ENCODE data around the gene SNX12.

The SNX12 gene

DNA sequence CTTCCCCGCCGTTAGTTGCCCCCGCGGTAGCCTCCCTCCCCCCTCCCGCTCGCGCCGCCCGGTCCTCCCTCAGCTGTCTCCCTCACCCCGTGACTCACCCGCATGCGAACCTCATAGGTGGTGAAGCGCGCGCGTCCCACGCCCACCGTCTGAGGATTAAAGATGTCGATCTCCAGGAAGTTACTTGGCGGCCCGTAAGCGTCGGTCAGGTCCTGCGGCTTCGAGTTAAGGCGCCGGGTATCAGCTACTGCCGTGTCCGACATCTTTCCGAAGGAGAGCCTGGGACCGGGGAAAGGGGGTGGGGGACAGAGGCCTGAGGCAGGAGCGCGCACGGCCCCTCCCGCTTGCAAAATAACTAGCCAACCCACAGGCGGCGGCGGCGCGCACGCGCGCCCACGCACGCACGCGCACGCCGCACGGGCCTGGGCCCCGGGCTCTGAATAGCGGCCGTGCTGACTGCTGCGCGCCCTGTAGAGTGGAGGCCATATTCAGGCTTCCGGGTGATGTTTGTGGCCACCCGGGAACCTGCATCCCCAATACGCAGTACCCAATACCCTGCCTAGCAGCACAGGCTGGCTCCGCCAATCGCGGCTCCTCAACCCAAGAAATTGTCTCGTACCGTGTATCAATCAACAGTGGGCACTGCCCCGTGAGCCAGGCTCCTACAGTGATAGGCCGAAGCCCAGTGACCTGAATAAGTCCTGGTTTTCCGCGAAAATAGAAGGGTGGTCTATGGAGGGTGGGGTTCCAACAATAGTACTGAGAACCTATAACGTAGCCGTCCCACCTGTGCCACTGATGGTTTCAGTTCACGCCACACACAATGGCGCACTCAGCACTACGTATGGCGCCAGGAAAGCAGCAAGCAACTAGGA lies at the start of gene SNX12:
Gene SNX12 (minus strand): TSS at position 291 of the 875 bp plus-strand sequence. CDS start 28 bp downstream, at position 263.
- peak; percentile 74 for DNase-seq (ENCODE audit: low read depth, low spot score)

DNA sequence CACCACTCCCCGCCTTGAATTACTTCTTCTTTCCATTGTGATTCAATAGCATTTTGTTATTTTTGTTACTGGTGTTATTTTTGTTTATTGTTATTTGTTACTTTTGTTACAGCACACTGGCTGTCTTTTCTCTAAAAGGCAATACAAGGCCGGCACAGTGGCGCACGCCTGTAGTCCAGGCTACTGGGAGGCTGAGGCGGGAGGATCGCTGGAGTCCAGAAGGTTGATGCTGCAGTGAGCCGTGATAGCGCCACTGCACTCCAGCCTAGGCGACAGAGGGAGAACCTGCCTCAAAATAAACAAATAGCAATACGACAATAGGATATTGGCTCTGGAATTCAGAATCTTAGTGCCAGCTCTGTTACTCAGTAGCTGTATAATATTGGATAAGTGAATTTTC lies 49.2 kb upstream of the SNX12 start:
- no peak for DNase-seq (ENCODE audit: low read depth, low spot score)

DNA sequence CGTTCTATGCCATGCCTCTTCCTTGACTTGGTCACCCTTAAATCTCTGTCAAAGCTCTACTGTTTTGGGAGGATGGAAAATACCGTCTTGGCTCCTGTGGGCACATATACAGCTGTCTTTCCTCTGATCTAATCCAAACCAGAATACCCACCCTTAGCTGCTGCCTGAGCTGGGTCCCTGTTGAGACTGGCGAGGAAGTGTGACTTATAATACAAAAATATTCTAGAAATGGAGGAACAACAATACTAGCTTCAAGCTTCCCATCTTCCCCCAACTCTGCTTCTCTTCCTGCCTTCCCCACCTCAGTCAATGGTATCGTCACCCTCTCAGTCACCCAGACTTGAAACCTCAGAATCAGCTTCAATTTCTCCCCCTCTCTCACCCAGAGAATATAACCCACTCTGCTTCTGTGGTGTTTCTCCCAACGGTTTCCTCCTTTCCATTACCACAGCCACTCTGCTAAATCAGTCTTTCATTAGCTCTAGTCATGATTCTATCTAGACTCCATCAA lies 43.8 kb upstream of the SNX12 start:
- no peak for DNase-seq (ENCODE audit: low read depth, low spot score)

DNA sequence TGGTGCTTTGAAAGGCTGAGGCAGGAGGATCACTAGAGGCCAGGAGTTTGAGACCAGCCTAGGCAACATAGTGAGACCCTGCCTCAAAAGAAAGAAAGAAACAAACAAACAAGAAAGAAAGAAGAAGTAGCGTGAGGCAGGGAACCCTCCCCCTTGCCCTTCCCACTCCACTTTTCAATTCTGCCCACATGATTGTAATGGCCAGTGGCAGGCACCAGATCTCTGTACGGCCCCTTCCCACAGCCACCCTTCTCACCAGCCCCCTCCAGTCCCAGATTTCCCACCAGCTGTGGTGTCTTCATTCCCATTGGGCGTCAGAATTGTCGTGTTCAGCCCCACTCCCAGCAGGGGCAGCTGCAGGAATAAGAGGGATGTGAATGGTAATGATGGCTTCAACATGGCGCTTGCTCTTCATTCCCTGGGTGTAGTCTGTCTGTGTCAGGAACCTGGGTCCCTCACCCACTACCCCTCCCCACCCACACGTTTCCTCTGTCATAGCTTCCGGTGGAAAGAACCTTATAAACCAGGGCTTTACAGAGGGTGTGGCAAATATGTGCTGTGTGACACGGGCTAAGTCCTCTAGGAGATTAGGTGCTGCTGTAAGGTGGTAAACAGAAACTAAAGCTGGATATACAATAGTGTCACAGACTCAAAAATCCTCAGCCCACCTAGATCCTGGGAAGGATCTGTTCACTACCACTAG lies 43.2 kb upstream of the SNX12 start, which contains the start of gene IL2RG:
Gene IL2RG (minus strand): TSS at position 437 of the 703 bp plus-strand sequence. CDS start 38 bp downstream, at position 399.
- DNase-seq (ENCODE audit: low read depth, low spot score) = peak; percentile 69

DNA sequence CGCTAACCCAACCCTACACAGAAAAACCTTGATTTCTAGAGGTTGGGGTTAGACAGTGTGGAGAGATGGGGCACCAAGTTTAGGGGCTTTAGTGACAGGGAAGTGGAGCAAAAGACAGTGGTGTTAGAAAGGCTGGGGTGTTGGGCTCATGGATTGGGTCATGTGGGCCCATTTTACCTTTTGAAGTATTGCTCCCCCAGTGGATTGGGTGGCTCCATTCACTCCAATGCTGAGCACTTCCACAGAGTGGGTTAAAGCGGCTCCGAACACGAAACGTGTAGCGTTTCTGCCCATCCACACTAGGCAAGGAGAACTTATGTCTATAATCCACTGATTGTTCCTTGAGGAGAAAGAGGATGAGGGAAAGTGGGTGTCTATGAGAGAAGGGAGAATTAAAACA lies 40.9 kb upstream of the SNX12 start:
- no peak for DNase-seq (ENCODE audit: low read depth, low spot score)

DNA sequence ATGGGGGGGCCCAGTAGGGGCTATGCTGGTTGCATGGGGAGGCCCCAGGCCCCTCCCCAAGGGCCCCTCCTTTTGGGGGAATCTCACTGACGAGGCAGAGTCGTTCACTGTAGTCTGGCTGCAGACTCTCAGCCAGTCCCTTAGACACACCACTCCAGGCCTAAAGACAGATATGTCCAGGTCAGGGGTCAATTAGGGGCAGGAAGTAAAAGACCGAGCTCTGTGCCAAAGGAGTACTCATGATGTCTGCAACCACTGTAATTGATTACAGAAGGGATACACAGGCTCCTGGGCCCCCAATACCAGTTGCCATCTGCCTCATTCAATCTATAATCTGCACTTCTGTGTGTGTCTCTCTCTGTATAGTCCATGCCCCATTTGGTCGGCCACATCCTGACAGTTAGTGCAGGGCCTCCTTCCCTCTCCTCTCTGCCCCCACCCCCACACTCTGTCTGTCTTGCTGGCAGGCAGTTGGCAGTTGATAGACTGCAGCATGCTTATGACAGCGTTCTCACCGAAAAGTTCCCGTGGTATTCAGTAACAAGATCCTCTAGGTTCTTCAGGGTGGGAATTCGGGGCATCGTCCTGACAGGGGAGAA lies 39.7 kb upstream of the SNX12 start:
- DNase-seq (ENCODE audit: low read depth, low spot score) = no peak

DNA sequence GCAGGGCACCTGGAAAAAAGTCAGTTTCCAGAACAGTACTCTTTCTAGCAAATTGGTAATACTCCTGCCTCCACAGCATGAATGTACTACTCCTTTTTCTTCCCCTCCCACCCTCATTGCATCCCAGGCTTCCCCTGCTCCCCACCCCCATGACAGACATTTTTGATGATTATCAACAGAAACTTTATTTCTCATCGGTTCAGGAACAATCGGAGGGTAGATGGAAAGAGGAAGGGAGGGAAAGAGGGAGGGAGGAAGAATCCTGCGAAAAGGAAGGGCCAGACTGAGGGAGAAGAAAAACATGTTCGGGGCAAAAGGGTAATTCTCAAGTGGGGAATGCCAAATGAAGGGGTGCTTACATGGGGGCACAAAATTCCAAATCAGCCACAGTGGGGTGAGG lies 39.1 kb upstream of the SNX12 start:
- DNase-seq (ENCODE audit: low read depth, low spot score) = no peak

DNA sequence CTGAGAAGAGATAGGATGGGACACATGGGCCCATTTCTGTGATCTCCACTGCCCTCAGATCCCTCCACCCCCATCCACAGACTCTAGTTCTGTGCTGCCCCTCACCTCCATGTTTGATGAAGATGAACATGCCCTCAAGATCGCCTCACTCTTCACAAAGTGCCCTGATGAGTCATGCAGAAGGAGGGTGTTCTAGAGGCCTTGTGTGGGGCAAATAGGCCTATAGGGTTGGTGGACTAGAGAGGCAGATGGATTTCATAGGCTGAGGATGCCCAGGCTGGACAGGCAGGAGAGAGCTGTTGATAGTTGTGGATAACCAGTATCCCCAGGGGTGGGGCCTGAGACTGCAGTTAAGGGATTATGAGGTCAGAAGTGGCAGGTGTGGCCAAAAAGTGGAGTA lies 38.3 kb upstream of the SNX12 start, which contains the start of gene CXorf65:
Gene CXorf65 (minus strand): TSS at position 314 of the 400 bp plus-strand sequence. CDS start 184 bp downstream, at position 130.
- DNase-seq (ENCODE audit: low read depth, low spot score) = no peak

DNA sequence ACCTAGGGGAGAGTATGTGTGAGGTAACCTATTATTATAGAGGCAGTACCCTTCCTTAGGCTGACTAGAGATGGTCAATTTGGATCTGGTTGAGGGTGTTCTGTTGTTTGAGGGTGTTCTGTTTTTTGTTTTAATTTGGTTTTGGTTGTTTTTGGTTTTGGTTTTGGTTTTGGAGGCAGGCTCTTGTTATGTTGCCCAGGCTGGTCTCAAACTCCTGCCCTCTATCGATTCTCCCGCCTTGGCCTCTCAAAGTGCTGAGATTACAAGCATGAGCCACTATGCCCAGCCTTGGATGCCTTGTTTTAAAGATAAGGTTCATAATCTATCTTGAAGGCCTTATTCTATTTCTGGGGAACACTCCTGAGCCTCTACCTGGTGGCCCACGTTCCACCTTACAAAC lies 37.5 kb upstream of the SNX12 start:
- no peak for DNase-seq (ENCODE audit: low read depth, low spot score)

DNA sequence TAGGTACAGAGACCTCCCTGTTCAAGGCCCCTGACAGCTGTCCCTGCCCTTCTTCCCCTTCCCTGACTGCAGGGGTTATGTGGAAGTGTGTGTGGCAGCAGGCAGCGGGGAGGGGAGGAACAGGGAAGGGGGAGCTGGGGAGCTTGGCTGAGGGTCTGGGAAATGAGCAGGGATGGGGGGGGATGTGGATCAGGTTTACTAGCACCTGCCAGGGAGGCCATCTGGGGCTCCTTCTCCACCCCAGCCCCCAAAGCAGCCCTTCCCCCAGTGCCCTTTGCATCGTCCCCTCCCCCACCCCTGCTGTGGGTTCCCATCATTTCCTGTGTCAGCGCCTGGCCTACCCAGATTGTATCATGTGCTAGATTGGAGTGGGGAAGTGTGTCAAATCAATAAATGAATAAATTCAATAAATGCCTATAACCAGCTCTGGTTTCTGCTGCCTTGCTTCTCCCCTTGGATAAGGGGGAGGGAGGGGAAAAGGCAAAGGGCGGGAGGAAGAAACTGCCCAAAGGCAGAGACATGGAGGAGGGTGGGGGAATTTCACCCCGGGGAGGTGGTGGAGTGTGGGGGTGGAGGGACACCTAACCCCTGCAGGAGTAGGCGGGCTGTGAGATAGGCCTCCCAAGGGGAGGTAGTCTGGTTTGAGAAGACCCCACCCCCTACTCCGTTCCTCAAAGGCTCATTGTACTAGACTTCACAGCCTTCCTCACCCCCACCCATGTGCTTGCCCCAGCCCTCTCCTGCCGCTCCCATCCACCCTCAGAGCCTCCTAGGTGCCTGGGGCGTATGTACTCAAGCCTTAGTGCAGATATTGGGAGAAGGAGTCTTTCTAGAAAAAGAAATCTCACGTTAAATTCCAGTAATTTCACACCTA lies 35.2 kb upstream of the SNX12 start:
- DNase-seq (ENCODE audit: low read depth, low spot score) = no peak

DNA sequence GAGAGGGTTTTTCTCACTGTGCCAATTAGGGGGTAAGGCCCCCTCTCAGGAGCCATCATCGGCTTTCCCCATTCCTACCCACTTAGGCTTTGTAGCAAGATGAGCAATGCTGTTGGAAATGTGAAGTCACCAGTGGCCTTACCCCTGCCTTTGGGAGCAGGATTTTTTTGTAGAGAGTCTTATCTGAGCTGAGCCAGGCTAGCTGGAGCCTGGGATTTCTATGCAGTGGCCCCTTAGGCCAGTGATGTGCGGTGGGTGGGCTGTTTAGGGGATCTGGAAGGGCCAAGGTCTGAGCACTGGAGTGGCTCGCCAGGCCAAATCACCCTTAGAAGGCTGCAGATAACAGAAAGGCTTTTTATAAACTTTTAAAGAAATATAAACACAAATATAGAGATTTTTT lies 34.2 kb upstream of the SNX12 start:
- no peak for DNase-seq (ENCODE audit: low read depth, low spot score)

DNA sequence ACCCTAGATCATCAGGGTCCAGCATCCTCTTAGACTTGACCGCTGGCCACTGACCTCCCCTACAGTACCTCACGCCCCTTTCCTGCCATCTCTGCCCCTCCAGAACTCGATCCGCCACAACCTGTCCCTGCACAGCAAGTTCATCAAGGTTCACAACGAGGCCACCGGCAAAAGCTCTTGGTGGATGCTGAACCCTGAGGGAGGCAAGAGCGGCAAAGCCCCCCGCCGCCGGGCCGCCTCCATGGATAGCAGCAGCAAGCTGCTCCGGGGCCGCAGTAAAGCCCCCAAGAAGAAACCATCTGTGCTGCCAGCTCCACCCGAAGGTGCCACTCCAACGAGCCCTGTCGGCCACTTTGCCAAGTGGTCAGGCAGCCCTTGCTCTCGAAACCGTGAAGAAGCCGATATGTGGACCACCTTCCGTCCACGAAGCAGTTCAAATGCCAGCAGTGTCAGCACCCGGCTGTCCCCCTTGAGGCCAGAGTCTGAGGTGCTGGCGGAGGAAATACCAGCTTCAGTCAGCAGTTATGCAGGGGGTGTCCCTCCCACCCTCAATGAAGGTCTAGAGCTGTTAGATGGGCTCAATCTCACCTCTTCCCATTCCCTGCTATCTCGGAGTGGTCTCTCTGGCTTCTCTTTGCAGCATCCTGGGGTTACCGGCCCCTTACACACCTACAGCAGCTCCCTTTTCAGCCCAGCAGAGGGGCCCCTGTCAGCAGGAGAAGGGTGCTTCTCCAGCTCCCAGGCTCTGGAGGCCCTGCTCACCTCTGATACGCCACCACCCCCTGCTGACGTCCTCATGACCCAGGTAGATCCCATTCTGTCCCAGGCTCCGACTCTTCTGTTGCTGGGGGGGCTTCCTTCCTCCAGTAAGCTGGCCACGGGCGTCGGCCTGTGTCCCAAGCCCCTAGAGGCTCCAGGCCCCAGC lies 32.7 kb upstream of the SNX12 start:
- no peak for DNase-seq (ENCODE audit: low read depth, low spot score)

DNA sequence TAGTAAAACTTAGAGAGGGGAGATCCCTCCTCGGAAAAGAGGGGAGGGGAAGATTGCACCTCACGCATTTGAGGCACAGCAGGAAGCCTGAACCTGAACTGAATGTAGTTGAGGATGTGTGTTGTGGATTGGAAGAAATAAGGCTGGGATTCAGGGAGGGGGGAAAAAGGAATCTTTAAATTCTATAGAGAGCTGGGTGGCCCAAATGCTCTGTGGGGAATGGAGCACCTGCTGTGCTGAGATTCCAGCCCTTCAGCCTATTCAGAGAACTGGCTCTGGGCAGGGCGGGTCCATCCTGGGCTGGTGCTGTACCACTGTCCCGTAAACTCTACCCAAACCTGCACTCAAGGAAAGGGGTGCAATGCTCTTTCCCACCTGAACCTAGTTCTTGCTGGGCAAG lies 31.6 kb upstream of the SNX12 start:
- no peak for DNase-seq (ENCODE audit: low read depth, low spot score)

DNA sequence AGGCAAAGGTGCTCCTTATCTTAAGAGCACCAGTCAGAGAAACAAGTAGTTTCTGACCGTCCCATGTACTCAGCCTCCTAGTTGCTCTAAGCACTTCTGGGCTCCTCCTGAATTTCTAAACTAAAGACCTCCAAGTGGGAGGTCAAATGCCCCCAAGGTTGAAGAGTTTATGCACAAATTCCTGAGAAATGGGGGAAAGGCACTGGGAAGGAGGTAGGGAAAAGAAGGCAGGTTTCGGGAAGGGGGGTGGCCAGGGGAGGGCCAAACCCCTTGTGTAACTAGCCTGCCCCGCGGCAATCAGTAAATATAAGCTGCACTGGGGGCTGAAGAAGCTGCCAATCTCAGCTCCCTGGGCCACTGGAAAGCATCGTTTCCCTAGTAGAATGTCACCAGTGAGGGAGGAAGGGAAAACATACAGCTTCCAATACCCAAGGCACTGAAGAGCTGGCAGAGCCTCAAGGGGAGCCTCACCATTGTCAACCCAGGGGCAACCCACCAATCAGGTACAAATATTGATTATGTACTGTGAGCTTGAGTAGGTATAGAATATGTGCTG lies 30.9 kb upstream of the SNX12 start:
- DNase-seq (ENCODE audit: low read depth, low spot score) = no peak

DNA sequence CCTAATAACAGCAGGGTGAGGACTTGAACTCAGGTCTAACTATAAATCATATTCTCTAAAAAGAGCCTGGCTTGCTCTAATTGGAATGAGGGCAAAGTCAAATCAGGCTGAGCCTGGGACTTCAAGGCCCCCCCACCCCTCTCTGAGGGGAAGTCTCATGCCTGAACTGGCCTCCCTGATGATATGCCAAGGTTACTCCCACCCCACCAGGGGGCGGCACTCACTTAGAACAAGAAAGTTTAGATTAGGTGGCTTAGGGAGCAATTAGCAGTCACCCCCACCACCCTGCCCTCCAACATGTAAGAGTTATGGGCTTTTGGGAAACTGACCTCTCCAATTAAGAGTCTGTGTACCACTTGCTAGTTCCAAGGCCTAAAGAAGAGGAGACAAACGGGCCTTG lies 30.2 kb upstream of the SNX12 start:
- peak; percentile 69 for DNase-seq (ENCODE audit: low read depth, low spot score)

DNA sequence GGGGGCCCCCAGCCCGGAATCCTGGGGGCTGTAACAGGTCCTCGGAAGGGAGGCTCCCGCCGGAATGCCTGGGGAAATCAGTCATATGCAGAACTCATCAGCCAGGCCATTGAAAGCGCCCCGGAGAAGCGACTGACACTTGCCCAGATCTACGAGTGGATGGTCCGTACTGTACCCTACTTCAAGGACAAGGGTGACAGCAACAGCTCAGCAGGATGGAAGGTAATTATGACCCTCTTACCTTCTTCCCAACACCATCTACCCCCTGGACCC lies 28.6 kb upstream of the SNX12 start:
- no peak for DNase-seq (ENCODE audit: low read depth, low spot score)

DNA sequence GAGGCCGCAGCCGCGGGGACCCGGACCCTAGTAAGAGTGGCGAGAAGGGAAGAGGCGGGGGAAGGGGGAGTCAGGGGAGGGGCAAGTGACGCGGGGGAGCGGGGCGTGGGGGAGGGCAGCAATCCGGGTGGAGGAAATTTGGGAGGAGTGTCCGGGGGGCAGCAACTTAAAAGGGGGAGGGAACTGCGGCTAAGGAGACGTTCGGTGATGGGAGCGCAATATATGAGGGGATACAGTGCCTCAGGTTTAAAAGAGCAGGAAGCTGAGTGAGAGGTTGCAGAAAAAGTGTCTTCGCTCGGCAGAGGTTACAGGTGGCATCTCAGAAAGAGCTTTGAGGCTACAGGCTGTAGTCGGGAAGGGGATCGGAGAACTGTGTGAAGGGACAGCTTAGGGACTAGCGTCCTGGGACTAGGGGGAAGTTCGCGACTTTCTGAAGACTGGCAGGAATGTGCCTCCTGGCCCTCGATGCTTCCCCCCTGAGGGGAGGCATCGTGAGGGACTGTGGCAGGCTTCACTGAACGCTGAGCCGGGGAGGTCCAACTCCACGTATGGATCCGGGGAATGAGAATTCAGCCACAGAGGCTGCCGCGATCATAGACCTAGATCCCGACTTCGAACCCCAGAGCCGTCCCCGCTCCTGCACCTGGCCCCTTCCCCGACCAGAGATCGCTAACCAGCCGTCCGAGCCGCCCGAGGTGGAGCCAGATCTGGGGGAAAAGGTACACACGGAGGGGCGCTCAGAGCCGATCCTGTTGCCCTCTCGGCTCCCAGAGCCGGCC lies 28.0 kb upstream of the SNX12 start:
- no peak for DNase-seq (ENCODE audit: low read depth, low spot score)

DNA sequence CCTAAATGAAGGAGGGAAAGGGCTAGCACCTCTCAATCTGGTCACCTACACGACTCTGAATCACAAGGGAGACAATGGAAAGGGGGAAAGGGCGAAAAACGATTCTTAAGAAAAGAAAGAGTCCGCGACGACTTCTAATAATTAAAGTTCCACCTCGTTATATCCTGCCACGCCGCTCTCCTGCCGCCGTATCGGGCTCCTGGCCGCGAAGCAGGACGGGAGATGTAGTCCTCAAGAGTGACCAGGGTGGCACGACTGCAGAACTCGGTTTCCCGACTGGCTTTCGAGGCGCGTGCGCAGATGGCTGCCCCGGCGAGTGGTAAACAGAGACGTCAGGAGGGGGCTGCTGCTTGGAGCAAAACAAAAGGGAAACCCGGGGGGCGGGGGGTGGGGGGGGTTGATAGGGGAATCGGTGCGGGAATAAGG lies 27.4 kb upstream of the SNX12 start, which contains the start of gene FOXO4:
Gene FOXO4 (plus strand): TSS at position 297 of the 426 bp plus-strand sequence. CDS start 678 bp downstream, outside the sequence.
- peak; percentile 81 for DNase-seq (ENCODE audit: low read depth, low spot score)

DNA sequence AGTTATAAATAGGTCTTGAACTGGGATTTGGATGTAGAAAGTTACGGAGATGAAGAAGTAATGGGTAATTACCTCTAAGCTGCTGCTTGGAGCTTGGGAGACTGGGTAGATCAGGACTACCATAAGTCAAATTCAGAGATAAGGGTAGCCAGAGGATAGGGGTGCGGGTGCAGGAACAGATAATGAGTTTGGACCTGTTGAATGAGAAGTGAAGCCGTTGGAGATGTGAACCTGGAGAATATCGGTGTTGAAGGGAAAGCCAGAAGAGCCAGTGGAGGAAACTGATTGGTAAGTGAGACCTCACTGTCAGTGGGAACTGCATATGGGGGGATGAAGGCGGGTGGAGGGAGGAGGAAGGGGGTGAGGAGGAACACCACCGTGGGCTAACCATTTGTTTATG lies 26.9 kb upstream of the SNX12 start:
- no peak for DNase-seq (ENCODE audit: low read depth, low spot score)
